Panc1 (cell line): Measurements from ENCODE around the gene ACMSD. TPM values are rescaled to one million over a fixed set of nuclear protein-coding genes. Genes with fewer than 3 reads are reported as not detected.
"Not testable (repeated sequence)": the region's sequence is repeated elsewhere in the genome, so short reads cannot be mapped to it uniquely, and the experiment has no call there.

Source experiments
- ATAC-seq: fragments of 200-7000 bp; cut with Tn5 transposase; 2 replicates; pipeline ENCODE4 v1.9.1; 2020; ENCODE audit warnings: mild to moderate bottlenecking, moderate library complexity
- BruUV-seq: library from RNA; stranded (reverse); fragments of 400-500 nt; replicated peaks from 2 replicates; lab custom pipeline; 2021; lab: Mats Ljungman, UMichigan
- CTCF ChIA-PET: fragments of 300-600 bp; sonication (Branson Sonifier 250); formaldehyde crosslinking; loops from one replicate; lab custom pipeline; 2022; ENCODE audit warnings: antibody characterized with exemption; lab: Charles Lee
- POLR2A ChIA-PET: fragments of 300-600 bp; sonication (Branson Sonifier 250); formaldehyde crosslinking; loops from one replicate; lab custom pipeline; 2022; ENCODE audit warnings: antibody characterized with exemption; lab: Charles Lee
- DNase-seq: peaks from one replicate; pipeline ENCODE4 v3.0.0-alpha.2; 2010; ENCODE audit warnings: low read depth, low spot score
- H3K27ac ChIP-seq: 2 replicates; pipeline ENCODE4 v1.5.1; 2011; ENCODE audit warnings: mild to moderate bottlenecking, low read length, inconsistent platforms
- H3K27me3 ChIP-seq: fragments of 200-500 bp; sonication (Bioruptor generic); 2 replicates; pipeline ENCODE4 v1.6.0; 2014; ENCODE audit warnings: low read length, inconsistent platforms; ENCODE audit not compliant: control insufficient read depth, insufficient read depth
- H3K36me3 ChIP-seq: fragments of 200-500 bp; sonication (Bioruptor generic); 2 replicates; pipeline ENCODE4 v1.5.1; 2014; ENCODE audit warnings: inconsistent platforms, mild to moderate bottlenecking, low read length, moderate library complexity; ENCODE audit not compliant: control insufficient read depth, insufficient read depth
- H3K4me1 ChIP-seq: 2 replicates; pipeline ENCODE4 v1.5.1; 2011; ENCODE audit warnings: inconsistent platforms, mild to moderate bottlenecking, low read length, moderate library complexity; ENCODE audit not compliant: control insufficient read depth, insufficient read depth
- H3K4me3 ChIP-seq, 2 experiments: 2 replicates each; pipeline ENCODE4 v1.5.1; 2011 to 2012; ENCODE audit warnings: low read depth in 2 of 2, low read length in 2 of 2, mild to moderate bottlenecking in 2 of 2, inconsistent platforms in 1 of 2, moderate library complexity in 1 of 2
- H3K9me3 ChIP-seq: fragments of 200-500 bp; sonication (Bioruptor generic); 2 replicates; pipeline ENCODE4 v1.5.1; 2014; ENCODE audit warnings: low read depth, mild to moderate bottlenecking, inconsistent platforms, low read length, moderate library complexity; ENCODE audit not compliant: control insufficient read depth, insufficient read depth
- CTCF ChIP-seq: fragments of 450-650 bp; IDR thresholded peaks from 2 replicates; pipeline ENCODE4 v1.5.1; 2017; ENCODE audit warnings: mild to moderate bottlenecking
- POLR2AphosphoS5 ChIP-seq: IDR thresholded peaks from 2 replicates; pipeline ENCODE4 v1.6.1; 2012; ENCODE audit warnings: mild to moderate bottlenecking, low read depth, low read length, moderate library complexity
- SIN3A ChIP-seq: IDR thresholded peaks from 2 replicates; pipeline ENCODE4 v1.6.1; 2012; ENCODE audit warnings: low read depth, mild to moderate bottlenecking, low read length, moderate library complexity, borderline replicate concordance; ENCODE audit not compliant: insufficient read depth
- TCF7L2 ChIP-seq: IDR thresholded peaks from 2 replicates; pipeline ENCODE4 v1.6.1; 2011; ENCODE audit warnings: mild to moderate bottlenecking, low read depth, low read length, inconsistent platforms
- in situ Hi-C: cut with HindIII; loops from 2 replicates; pipeline ENCODE4 v1.10.0; 2016; ENCODE audit warnings: low sequenced_read_pairs, low pct_unique_long_range_greater_than_20kb
- intact Hi-C: fragments of 100-400 bp; cut with micrococcal nuclease; formaldehyde crosslinking; loops from one replicate; pipeline ENCODE4 v1.10.0; 2022; ENCODE audit not compliant: unreplicated experiment
- total RNA-seq: library from RNA; stranded (reverse); gene quantifications from one replicate; pipeline ENCODE4 v1.2.1, GENCODE V29; 2021; ENCODE audit not compliant: unreplicated experiment
- TF ChIP-seq, protein P1 (sequence below), 2 experiments: IDR thresholded peaks; 2 replicates each; pipeline ENCODE4 v1.6.1; 2011 to 2012; ENCODE audit warnings: low read depth in 2 of 2, control low read depth in 1 of 2, low read length in 1 of 2, mild to moderate bottlenecking in 1 of 2, moderate library complexity in 1 of 2; ENCODE audit not compliant: insufficient read depth in 1 of 2

The ACMSD gene
- total RNA-seq, 1 experiment from 2014 or later, result not detected

- no peaks in the 10 kb centered on the region for H3K27me3 ChIP-seq
- ATAC-seq (no peak), DNase-seq (no peak)
- H3K36me3 ChIP-seq, result no peaks in the 10 kb centered on the region
- ChIA-PET CTCF (no interaction called here), POLR2A (no interaction called here)
- no peaks in the 10 kb centered on the region for H3K9me3 ChIP-seq
- no TSS peak for BruUV-seq
- intact Hi-C loops (no loop called here), in situ Hi-C loops (no loop called here)
- TF ChIP-seq POLR2AphosphoS5 (no peak), CTCF (no peak), SIN3A (no peak), TCF7L2 (no peak)
- TF ChIP-seq, protein P1, sequence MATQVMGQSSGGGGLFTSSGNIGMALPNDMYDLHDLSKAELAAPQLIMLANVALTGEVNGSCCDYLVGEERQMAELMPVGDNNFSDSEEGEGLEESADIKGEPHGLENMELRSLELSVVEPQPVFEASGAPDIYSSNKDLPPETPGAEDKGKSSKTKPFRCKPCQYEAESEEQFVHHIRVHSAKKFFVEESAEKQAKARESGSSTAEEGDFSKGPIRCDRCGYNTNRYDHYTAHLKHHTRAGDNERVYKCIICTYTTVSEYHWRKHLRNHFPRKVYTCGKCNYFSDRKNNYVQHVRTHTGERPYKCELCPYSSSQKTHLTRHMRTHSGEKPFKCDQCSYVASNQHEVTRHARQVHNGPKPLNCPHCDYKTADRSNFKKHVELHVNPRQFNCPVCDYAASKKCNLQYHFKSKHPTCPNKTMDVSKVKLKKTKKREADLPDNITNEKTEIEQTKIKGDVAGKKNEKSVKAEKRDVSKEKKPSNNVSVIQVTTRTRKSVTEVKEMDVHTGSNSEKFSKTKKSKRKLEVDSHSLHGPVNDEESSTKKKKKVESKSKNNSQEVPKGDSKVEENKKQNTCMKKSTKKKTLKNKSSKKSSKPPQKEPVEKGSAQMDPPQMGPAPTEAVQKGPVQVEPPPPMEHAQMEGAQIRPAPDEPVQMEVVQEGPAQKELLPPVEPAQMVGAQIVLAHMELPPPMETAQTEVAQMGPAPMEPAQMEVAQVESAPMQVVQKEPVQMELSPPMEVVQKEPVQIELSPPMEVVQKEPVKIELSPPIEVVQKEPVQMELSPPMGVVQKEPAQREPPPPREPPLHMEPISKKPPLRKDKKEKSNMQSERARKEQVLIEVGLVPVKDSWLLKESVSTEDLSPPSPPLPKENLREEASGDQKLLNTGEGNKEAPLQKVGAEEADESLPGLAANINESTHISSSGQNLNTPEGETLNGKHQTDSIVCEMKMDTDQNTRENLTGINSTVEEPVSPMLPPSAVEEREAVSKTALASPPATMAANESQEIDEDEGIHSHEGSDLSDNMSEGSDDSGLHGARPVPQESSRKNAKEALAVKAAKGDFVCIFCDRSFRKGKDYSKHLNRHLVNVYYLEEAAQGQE (IDR thresholded peaks at IDR 0.05; ENCODE audit: insufficient read depth in 1 of 2, low read depth in 2 of 2, low read length in 1 of 2), result no peak
- H3K4me3 ChIP-seq, result no peak overlapping the region
- H3K27ac ChIP-seq, result no peak overlapping the region
- H3K4me1 ChIP-seq, result no peaks in the 10 kb centered on the region
Observed at GRCh38 chr2:134846213-134846612, 7.8 kb downstream of the ACMSD start.

GRCh38 chr2:134847582-134847981, 9.2 kb downstream of the ACMSD start:
- BruUV-seq, H3K9me3 ChIP-seq, H3K4me1 ChIP-seq, ATAC-seq, POLR2A ChIA-PET, H3K36me3 ChIP-seq, CTCF ChIA-PET, in situ Hi-C loops, H3K27me3 ChIP-seq, intact Hi-C loops, H3K27ac ChIP-seq, DNase-seq, H3K4me3 ChIP-seq: not testable (repeated sequence)

DNA sequence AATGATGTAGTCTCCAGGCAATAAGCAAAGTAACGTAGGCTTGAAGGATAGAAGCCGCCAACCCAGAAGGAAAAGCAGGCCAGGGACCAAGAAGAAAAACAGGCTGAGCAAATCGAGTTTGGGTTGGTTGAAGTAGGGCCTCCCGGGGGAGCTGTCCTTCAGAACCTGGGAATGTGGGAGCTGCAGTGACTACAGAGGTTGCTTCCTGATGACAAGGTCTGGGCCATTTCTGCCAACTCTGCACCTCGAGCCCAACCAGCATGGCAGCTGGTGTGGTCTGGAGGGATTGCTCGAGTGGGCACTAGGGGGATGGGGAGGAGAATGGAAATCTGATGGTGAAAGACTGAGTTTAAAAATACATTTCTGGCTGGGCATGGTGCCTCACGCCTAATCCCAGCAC, 14.1 kb downstream of the ACMSD start:
- BruUV-seq, result no TSS peak
- Histone ChIP-seq H3K4me3 (no peak overlapping the region), H3K27me3 (no peaks in the 10 kb centered on the region), H3K9me3 (no peaks in the 10 kb centered on the region), H3K27ac (no peak overlapping the region), H3K4me1 (no peaks in the 10 kb centered on the region), H3K36me3 (no peaks in the 10 kb centered on the region)
- TF ChIP-seq TCF7L2, result no peak
- DNase-seq (no peak), ATAC-seq (no peak)
- ChIA-PET CTCF (no interaction called here), POLR2A (no interaction called here)
- intact Hi-C loops, result no loop called here
- in situ Hi-C loops, result no loop called here
